ENCODE results near the gene RBSN. TPM values are rescaled to one million over a fixed set of nuclear protein-coding genes. Genes with fewer than 3 reads are reported as not detected.

The RBSN gene
- total RNA-seq, 2 donors from 2014 or later = 40.8 to 47.8 TPM

GRCh38 chr3:15121936-15122335 lies 23.0 kb upstream of the RBSN start:
- no peak overlapping the region for H3K4me3 ChIP-seq
- no peaks in the 10 kb centered on the region for H3K9me3 ChIP-seq
- DNase-seq (ENCODE audit: low spot score) (no peak), ATAC-seq (ENCODE audit: insufficient number of reproducible peaks, low FRiP score, low read depth) (no peak)
- H3K4me1 ChIP-seq (ENCODE audit: control insufficient read depth in 1 of 2, low read depth in 2 of 2) = no peaks in the 10 kb centered on the region
- H3K27ac ChIP-seq = no peak overlapping the region
- TF ChIP-seq CTCF (IDR thresholded peaks at IDR 0.05) = no peak
- H3K27me3 ChIP-seq (replicated peaks; ENCODE audit: insufficient read depth) = no peaks in the 10 kb centered on the region
- no peaks in the 10 kb centered on the region for H3K36me3 ChIP-seq

GRCh38 chr3:15120986-15121385 lies 22.0 kb upstream of the RBSN start:
- ATAC-seq (ENCODE audit: insufficient number of reproducible peaks, low FRiP score, low read depth) = no peak
- no peak for TF ChIP-seq CTCF (IDR thresholded peaks at IDR 0.05)

GRCh38 chr3:15117011-15117410 lies 18.1 kb upstream of the RBSN start:
- ATAC-seq (ENCODE audit: insufficient number of reproducible peaks, low FRiP score, low read depth) (no peak), DNase-seq (ENCODE audit: low spot score) (no peak)
- H3K27ac ChIP-seq = no peak overlapping the region
- no peaks in the 10 kb centered on the region for H3K36me3 ChIP-seq
- no peak overlapping the region for H3K4me3 ChIP-seq
- no peaks in the 10 kb centered on the region for H3K9me3 ChIP-seq
- no peak for TF ChIP-seq CTCF (IDR thresholded peaks at IDR 0.05)
- H3K4me1 ChIP-seq (ENCODE audit: control insufficient read depth in 1 of 2, low read depth in 2 of 2) = no peaks in the 10 kb centered on the region
- no peaks in the 10 kb centered on the region for H3K27me3 ChIP-seq (replicated peaks; ENCODE audit: insufficient read depth)

More at GRCh38 chr3:15120986-15121385, 22.0 kb upstream of the RBSN start:
- H3K9me3 ChIP-seq = no peaks in the 10 kb centered on the region
- no peaks in the 10 kb centered on the region for H3K4me1 ChIP-seq (ENCODE audit: control insufficient read depth in 1 of 2, low read depth in 2 of 2)
- no peaks in the 10 kb centered on the region for H3K36me3 ChIP-seq
- H3K27ac ChIP-seq = no peak overlapping the region
- no peak for DNase-seq (ENCODE audit: low spot score)
- no peaks in the 10 kb centered on the region for H3K27me3 ChIP-seq (replicated peaks; ENCODE audit: insufficient read depth)
- no peak overlapping the region for H3K4me3 ChIP-seq

- Histone ChIP-seq H3K36me3 (no peaks in the 10 kb centered on the region), H3K27me3 (replicated peaks; ENCODE audit: insufficient read depth) (no peaks in the 10 kb centered on the region), H3K4me1 (ENCODE audit: control insufficient read depth in 1 of 2, low read depth in 2 of 2) (no peaks in the 10 kb centered on the region), H3K27ac (no peak overlapping the region), H3K4me3 (no peak overlapping the region), H3K9me3 (no peaks in the 10 kb centered on the region)
- DNase-seq (ENCODE audit: low spot score) = no peak
- TF ChIP-seq CTCF (IDR thresholded peaks at IDR 0.05) = no peak
- no peak for ATAC-seq (ENCODE audit: insufficient number of reproducible peaks, low FRiP score, low read depth)
These were observed 17.2 kb upstream of the RBSN start for GRCh38 chr3:15116032-15116669.

GRCh38 chr3:15114466-15115358 lies 15.8 kb upstream of the RBSN start:
- no peak overlapping the region for H3K4me3 ChIP-seq
- H3K27me3 ChIP-seq (replicated peaks; ENCODE audit: insufficient read depth) = no peaks in the 10 kb centered on the region
- no peaks in the 10 kb centered on the region for H3K4me1 ChIP-seq (ENCODE audit: control insufficient read depth in 1 of 2, low read depth in 2 of 2)
- H3K36me3 ChIP-seq = no peaks in the 10 kb centered on the region
- no peaks in the 10 kb centered on the region for H3K9me3 ChIP-seq
- no peak for TF ChIP-seq CTCF (IDR thresholded peaks at IDR 0.05)
- DNase-seq (ENCODE audit: low spot score) = no peak
- ATAC-seq (ENCODE audit: insufficient number of reproducible peaks, low FRiP score, low read depth) = no peak
- no peak overlapping the region for H3K27ac ChIP-seq
